ENCODE data around the gene ACVR2B. TPM values are rescaled to one million over a fixed set of nuclear protein-coding genes. Genes with fewer than 3 reads are reported as not detected.
A peak's percentile ranks its signal among the peaks of the same experiment; 100 is the strongest.
"Not testable (repeated sequence)": the region's sequence is repeated elsewhere in the genome, so short reads cannot be mapped to it uniquely, and the experiment has no call there.

Gene ACVR2B
- 10 to 100 TPM in 1 of 5 donors, 1 to 10 TPM in 4; 6.3 to 11.0 (median 8.1) TPM for total RNA-seq
- total RNA-seq (2013): 9.8 TPM
- total RNA-seq: 8.2 to 60.6 (median 22.9) reads per million in 29 experiments

DNA sequence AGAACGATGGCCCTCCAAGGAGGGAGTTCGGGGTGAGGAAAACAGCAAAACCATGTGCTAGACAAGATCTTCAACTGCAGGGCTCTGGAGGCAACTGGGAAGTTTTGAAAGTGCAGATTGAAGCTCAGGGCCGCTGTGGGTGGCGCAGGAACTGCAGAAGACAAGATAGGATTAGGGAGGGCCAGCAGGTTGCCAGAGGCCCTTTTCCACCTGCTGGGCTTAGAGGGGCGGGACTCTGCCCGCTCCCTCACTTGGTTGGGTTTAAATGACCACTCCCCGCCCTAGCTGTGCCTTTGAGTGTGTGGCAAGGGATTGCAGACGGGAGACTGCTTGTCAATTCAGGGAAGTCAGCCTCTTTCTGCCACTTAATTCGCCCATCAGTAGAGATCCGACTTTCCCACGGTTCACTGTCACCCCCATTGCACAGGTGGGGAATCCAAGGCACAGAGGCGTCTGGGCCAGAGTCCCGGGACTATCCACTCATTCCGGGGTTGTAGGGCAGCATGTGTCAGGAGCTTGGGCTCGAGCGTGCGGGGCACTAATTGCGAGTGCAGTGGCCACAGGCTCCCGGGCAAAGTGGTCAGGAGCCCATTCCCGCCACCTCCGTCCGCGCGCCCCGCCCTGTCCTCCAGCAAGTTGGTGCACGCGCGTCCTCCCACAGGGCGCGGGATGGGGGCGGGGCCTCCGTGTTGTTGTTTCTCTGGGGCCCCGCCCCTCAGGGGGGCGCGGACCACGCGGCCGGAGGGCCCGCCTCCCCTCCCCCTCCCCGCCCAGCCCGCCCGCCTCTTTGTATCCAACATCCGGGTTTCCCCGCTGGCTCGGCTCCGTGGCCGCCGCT lies at the start of gene ACVR2B:
Gene ACVR2B (plus strand): TSS at position 816 of the 838 bp plus-strand sequence. CDS start 433 bp downstream, outside the sequence.
- H3K36me3 Mint-ChIP-seq: no peaks in the 10 kb centered on the region
- WGBS (ENCODE audit: insufficient coverage): 16% methylated on average over 31 of the region's 48 CpGs
- ATAC-seq (replicated peaks in 1 of 4): peak; percentile 63 to 68 (median 65)
- peaks cover 12 to 27% (median 19%) of the 10 kb centered on the region in 3 donors for H3K4me1 Mint-ChIP-seq
- H3K9me3 ChIP-seq: no peaks in the 10 kb centered on the region
- H3K36me3 ChIP-seq (ENCODE audit: control insufficient read depth in 2 of 2, extremely low read depth in 1 of 2, insufficient read depth in 1 of 2, low read length in 1 of 2): no peaks in the 10 kb centered on the region
- ChIA-PET POLR2A (interaction anchor here in 1 of 2 donors (0.5 kb wide), 1 partner anchor 338 kb away, joined by 3 read pairs; no protein-coding TSS in a partner anchor), CTCF (interaction anchor here in 1 of 2 donors (0.5 kb wide), 1 partner anchor 43 kb away, joined by 3 read pairs; the partner anchor contains the start of gene EXOG)
- H3K4me1 ChIP-seq (ENCODE audit: control insufficient read depth in 1 of 2, extremely low read depth in 1 of 2, insufficient read depth in 2 of 2, low read length in 2 of 2): peaks cover 3 to 27% of the 10 kb centered on the region in 2 experiments
- peak within 1 kb of the TSS; percentile 75 to 87 for H3K4me3 ChIP-seq (ENCODE audit: control insufficient read depth in 1 of 2, extremely low read depth in 1 of 2, low read length in 1 of 2)
- H3K27me3 ChIP-seq (replicated peaks in 1 of 2; ENCODE audit: control insufficient read depth in 2 of 2, extremely low read depth in 1 of 2, insufficient read depth in 2 of 2, low read length in 1 of 2): peaks cover 0 to 12% of the 10 kb centered on the region in 2 experiments
- no peak within 1 kb of the TSS for H3K27ac ChIP-seq (ENCODE audit: low read length)
- peak within 1 kb of the TSS; percentile 85 to 93 for H3K27ac Mint-ChIP-seq
- DNase-seq: peak; percentile 12 to 74 (median 48)
- H3K4me3 Mint-ChIP-seq: peak within 1 kb of the TSS; percentile 96 to 97 (median 97)
- H3K9me3 Mint-ChIP-seq: peaks cover 0 to 6% (median 6%) of the 10 kb centered on the region in 3 donors
- H3K27me3 Mint-ChIP-seq: peaks cover 0 to 5% of the 10 kb centered on the region in 2 donors

DNA sequence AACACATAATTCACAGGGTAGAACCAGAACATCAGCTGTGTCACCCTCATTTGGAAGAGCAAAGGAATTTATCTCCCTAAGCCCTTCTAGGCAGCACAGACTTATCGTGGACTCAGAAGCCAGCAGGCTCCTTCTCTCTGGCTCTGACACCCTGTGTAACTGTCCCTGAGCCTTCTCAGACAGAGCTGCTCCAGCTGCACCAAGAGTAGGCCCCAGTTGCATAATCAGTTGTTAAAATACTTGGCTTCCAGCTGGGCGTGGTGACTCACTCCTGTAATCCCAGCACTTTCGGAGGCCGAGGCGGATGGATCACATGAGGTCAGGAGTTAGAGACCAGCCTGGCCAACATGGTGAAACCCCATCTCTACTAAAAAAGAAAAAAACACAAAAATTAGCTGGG lies 49.4 kb upstream of the ACVR2B start:
- no peaks in the 10 kb centered on the region for H3K9me3 Mint-ChIP-seq

DNA sequence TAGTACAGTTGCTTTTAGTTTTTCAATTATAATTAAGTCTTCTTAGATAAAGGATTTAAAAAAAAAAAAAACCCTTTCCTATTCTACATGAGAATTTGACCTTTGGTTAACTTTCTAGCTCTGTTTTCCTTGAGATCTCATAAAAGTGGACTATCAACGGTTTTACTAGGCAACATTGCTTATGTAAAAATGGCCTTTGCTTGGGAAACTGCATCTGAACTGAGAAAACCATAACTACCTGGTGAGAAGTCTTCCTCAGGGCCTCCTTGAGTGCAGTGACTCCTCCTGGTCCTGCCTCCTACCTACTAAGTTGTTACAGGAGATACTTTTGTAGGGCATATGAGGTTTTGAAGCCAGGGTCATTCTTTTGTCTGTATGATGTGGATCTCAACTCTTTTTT lies 42.1 kb upstream of the ACVR2B start:
- Histone ChIP-seq H3K36me3 (ENCODE audit: control insufficient read depth in 2 of 2, extremely low read depth in 1 of 2, insufficient read depth in 1 of 2, low read length in 1 of 2) (no peaks in the 10 kb centered on the region), H3K9me3 (no peaks in the 10 kb centered on the region), H3K4me1 (ENCODE audit: control insufficient read depth in 1 of 2, extremely low read depth in 1 of 2, insufficient read depth in 2 of 2, low read length in 2 of 2) (no peaks in the 10 kb centered on the region), H3K27me3 (replicated peaks in 1 of 2; ENCODE audit: control insufficient read depth in 2 of 2, extremely low read depth in 1 of 2, insufficient read depth in 2 of 2, low read length in 1 of 2) (no peaks in the 10 kb centered on the region), H3K27ac (ENCODE audit: low read length) (no peak overlapping the region), H3K4me3 (ENCODE audit: control insufficient read depth in 1 of 2, extremely low read depth in 1 of 2, low read length in 1 of 2) (no peak overlapping the region)
- no peak overlapping the region for H3K4me3 Mint-ChIP-seq
- no peaks in the 10 kb centered on the region for H3K27me3 Mint-ChIP-seq
- POLR2A ChIA-PET: no interaction called here
- no peak for ATAC-seq (replicated peaks in 1 of 4)
- no peak for DNase-seq
- no peaks in the 10 kb centered on the region for H3K36me3 Mint-ChIP-seq
- H3K4me1 Mint-ChIP-seq: no peaks in the 10 kb centered on the region
- no CpG with 5 or more reads among the region's 1 CpG for WGBS (ENCODE audit: insufficient coverage)
- no peaks in the 10 kb centered on the region for H3K9me3 Mint-ChIP-seq
- H3K27ac Mint-ChIP-seq: no peak overlapping the region
- CTCF ChIA-PET: no interaction called here

More for the DNA sequence above, 49.4 kb upstream of the ACVR2B start:
- no peaks in the 10 kb centered on the region for H3K9me3 ChIP-seq
- POLR2A ChIA-PET: no interaction called here
- H3K4me3 ChIP-seq (ENCODE audit: control insufficient read depth in 1 of 2, extremely low read depth in 1 of 2, low read length in 1 of 2): no peak overlapping the region
- no peak overlapping the region for H3K27ac Mint-ChIP-seq
- ATAC-seq (replicated peaks in 1 of 4) (no peak), DNase-seq (no peak)
- no peak overlapping the region for H3K4me3 Mint-ChIP-seq
- no peaks in the 10 kb centered on the region for H3K36me3 ChIP-seq (ENCODE audit: control insufficient read depth in 2 of 2, extremely low read depth in 1 of 2, insufficient read depth in 1 of 2, low read length in 1 of 2)
- no peaks in the 10 kb centered on the region for H3K27me3 Mint-ChIP-seq
- WGBS (ENCODE audit: insufficient coverage): 95% methylated on average over 2 of the region's 5 CpGs
- no peak overlapping the region for H3K27ac ChIP-seq (ENCODE audit: low read length)
- no peaks in the 10 kb centered on the region for H3K4me1 Mint-ChIP-seq
- peaks cover 4% of the 10 kb centered on the region for H3K36me3 Mint-ChIP-seq
- H3K27me3 ChIP-seq (replicated peaks in 1 of 2; ENCODE audit: control insufficient read depth in 2 of 2, extremely low read depth in 1 of 2, insufficient read depth in 2 of 2, low read length in 1 of 2): no peaks in the 10 kb centered on the region
- CTCF ChIA-PET: interaction anchor here in 1 of 2 donors (1.0 kb wide), 1 partner anchor 14 kb away, joined by 3 read pairs; no protein-coding TSS in a partner anchor
- H3K4me1 ChIP-seq (ENCODE audit: control insufficient read depth in 1 of 2, extremely low read depth in 1 of 2, insufficient read depth in 2 of 2, low read length in 2 of 2): no peaks in the 10 kb centered on the region

DNA sequence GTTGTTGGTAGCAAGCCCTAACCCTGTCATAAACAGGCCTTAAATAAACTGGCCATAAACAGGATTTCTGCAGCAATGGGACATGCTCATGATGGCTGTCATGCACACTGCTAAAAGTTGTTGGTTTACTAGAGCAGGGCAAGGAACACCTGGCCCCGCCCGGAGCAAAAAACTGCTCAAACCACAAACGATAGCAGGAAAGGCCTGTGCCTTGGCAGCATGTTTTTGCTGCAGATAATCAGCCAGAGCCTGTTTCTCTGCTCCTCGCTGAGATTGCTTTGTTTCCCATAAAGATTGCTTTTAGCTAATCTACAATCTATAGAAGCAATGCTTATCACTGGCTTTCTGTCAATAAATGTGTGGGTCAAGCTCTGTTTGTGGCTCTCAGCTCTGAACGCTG lies 32.9 kb upstream of the ACVR2B start:
- 0% methylated on average over 2 of the region's 5 CpGs for WGBS (ENCODE audit: insufficient coverage)
- H3K27ac Mint-ChIP-seq: peak overlapping the region; percentile 80 to 89

DNA sequence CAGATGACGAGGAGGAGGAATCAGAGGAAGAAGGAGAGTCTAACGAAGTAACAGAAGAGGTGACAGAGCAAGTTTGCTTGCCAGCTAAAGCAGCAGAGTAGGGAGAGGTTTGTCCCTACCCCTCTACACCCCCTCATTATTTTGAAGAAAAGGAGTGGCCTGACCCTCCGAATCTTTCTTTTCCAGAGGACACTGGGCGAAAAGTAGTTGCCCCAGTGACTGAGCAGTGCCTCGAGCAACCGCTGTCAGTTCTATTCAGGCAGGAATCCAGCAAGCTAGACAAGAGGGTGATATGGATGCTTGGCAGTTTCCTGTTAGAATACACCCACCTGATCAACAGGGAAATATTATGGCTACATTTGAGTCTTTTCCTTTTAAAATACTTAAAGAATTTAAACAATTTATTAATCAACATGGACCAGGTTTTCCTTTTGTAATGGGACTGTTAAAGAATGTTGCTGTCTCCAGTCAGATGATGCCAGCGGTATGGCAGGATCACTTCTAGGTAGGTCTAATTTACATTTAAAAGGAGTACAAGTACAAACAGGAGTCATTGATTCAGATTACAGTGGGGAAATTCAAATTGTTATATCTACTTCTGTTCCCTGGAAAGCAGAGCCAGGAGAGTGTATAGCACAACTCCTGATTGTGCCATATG lies 31.9 kb upstream of the ACVR2B start:
- H3K4me1 Mint-ChIP-seq: peaks cover 37 to 56% (median 37%) of the 10 kb centered on the region in 3 donors
- peak overlapping the region; percentile 37 for H3K27ac ChIP-seq (ENCODE audit: low read length)
- 80% methylated on average over 1 of the region's 7 CpGs for WGBS (ENCODE audit: insufficient coverage)
- no peaks in the 10 kb centered on the region for H3K27me3 ChIP-seq (replicated peaks in 1 of 2; ENCODE audit: control insufficient read depth in 2 of 2, extremely low read depth in 1 of 2, insufficient read depth in 2 of 2, low read length in 1 of 2)
- H3K4me3 Mint-ChIP-seq: peak overlapping the region in 2 of 3 donors; percentile 42 to 80
- H3K9me3 Mint-ChIP-seq: no peaks in the 10 kb centered on the region
- CTCF ChIA-PET: interaction anchor here in 1 of 2 donors (0.6 kb wide), 1 partner anchor 77 kb away, joined by 3 read pairs; no protein-coding TSS in a partner anchor
- peak overlapping the region in 1 of 2 donors; percentile 51 for H3K4me3 ChIP-seq (ENCODE audit: control insufficient read depth in 1 of 2, extremely low read depth in 1 of 2, low read length in 1 of 2)
- H3K9me3 ChIP-seq: no peaks in the 10 kb centered on the region
- DNase-seq (no peak), ATAC-seq (replicated peaks in 1 of 4) (no peak)
- H3K36me3 ChIP-seq (ENCODE audit: control insufficient read depth in 2 of 2, extremely low read depth in 1 of 2, insufficient read depth in 1 of 2, low read length in 1 of 2): no peaks in the 10 kb centered on the region
- no peaks in the 10 kb centered on the region for H3K27me3 Mint-ChIP-seq
- POLR2A ChIA-PET: interaction anchor here in 1 of 2 donors (0.5 kb wide), 1 partner anchor 931 kb away, joined by 3 read pairs; no protein-coding TSS in a partner anchor
- H3K27ac Mint-ChIP-seq: peak overlapping the region; percentile 80 to 89
- no peaks in the 10 kb centered on the region for H3K36me3 Mint-ChIP-seq
- peaks cover 15 to 19% of the 10 kb centered on the region in 2 experiments for H3K4me1 ChIP-seq (ENCODE audit: control insufficient read depth in 1 of 2, extremely low read depth in 1 of 2, insufficient read depth in 2 of 2, low read length in 2 of 2)

More for the DNA sequence above, 32.9 kb upstream of the ACVR2B start:
- ATAC-seq (replicated peaks in 1 of 4) (peak in 3 of 4 experiments; percentile 47 to 68 (median 63)), DNase-seq (peak in 2 of 35 experiments; percentile 6 to 16)
- H3K27me3 ChIP-seq (replicated peaks in 1 of 2; ENCODE audit: control insufficient read depth in 2 of 2, extremely low read depth in 1 of 2, insufficient read depth in 2 of 2, low read length in 1 of 2); H3K9me3 Mint-ChIP-seq; POLR2A ChIA-PET; H3K36me3 ChIP-seq (ENCODE audit: control insufficient read depth in 2 of 2, extremely low read depth in 1 of 2, insufficient read depth in 1 of 2, low read length in 1 of 2); H3K36me3 Mint-ChIP-seq; H3K9me3 ChIP-seq; H3K27me3 Mint-ChIP-seq; CTCF ChIA-PET: not testable (repeated sequence)
- peaks cover 9 to 11% of the 10 kb centered on the region in 2 experiments for H3K4me1 ChIP-seq (ENCODE audit: control insufficient read depth in 1 of 2, extremely low read depth in 1 of 2, insufficient read depth in 2 of 2, low read length in 2 of 2)
- H3K4me1 Mint-ChIP-seq: peaks cover 26 to 45% (median 27%) of the 10 kb centered on the region in 3 donors
- peak overlapping the region; percentile 37 for H3K27ac ChIP-seq (ENCODE audit: low read length)
- H3K4me3 Mint-ChIP-seq: peak overlapping the region in 1 of 3 donors; percentile 80
- peak overlapping the region in 1 of 2 donors; percentile 13 for H3K4me3 ChIP-seq (ENCODE audit: control insufficient read depth in 1 of 2, extremely low read depth in 1 of 2, low read length in 1 of 2)

Data from T-cell (primary cell).